Activated CD4-positive, alpha-beta memory T cell treated with anti-CD3 and anti-CD28 coated beads, Interleukin-2, amount 10 ng/mL, durations not matched to agents 7 days and 5 days (primary cell): ENCODE results near the gene ANO4. TPM values are rescaled to one million over a fixed set of nuclear protein-coding genes. Genes with fewer than 3 reads are reported as not detected.
"Not testable (repeated sequence)": the region's sequence is repeated elsewhere in the genome, so short reads cannot be mapped to it uniquely, and the experiment has no call there.

Experiments used
- CTCF ChIA-PET: fragments of 350-600 bp; sonication (Branson Sonifier 250); formaldehyde crosslinking; loops from one replicate; lab custom pipeline; 2021; ENCODE audit warnings: antibody characterized with exemption, inconsistent platforms; lab: Charles Lee
- POLR2A ChIA-PET: fragments of 350-600 bp; sonication (Branson Sonifier 250); formaldehyde crosslinking; loops from one replicate; lab custom pipeline; 2021; ENCODE audit warnings: antibody characterized with exemption; lab: Charles Lee
- DNase-seq: peaks from one replicate; pipeline ENCODE4 v3.0.0-alpha.2; 2020
- H3K27ac Mint-ChIP-seq: one replicate; pipeline ENCODE4 v1.8.0; 2021; ENCODE audit warnings: mild to moderate bottlenecking, mixed read lengths
- H3K27me3 Mint-ChIP-seq: one replicate; pipeline ENCODE4 v1.8.0; 2021; ENCODE audit warnings: mixed read lengths
- H3K36me3 Mint-ChIP-seq: one replicate; pipeline ENCODE4 v1.8.0; 2021; ENCODE audit warnings: low read depth, mixed read lengths
- H3K4me1 Mint-ChIP-seq: one replicate; pipeline ENCODE4 v1.8.0; 2021; ENCODE audit warnings: mixed read lengths
- H3K4me3 Mint-ChIP-seq: one replicate; pipeline ENCODE4 v1.8.0; 2021; ENCODE audit warnings: mild to moderate bottlenecking, mixed read lengths
- H3K9me3 Mint-ChIP-seq: one replicate; pipeline ENCODE4 v1.8.0; 2021; ENCODE audit warnings: mixed read lengths
- total RNA-seq, 2 experiments: library from RNA; stranded (reverse); gene quantifications; one replicate each; pipeline ENCODE4 v1.2.3, GENCODE V29; 2021

Gene ANO4
- total RNA-seq, 2 experiments from 2014 or later, result not detected

- CTCF ChIA-PET, result no interaction called here
- Mint-ChIP-seq H3K36me3 (no peaks in the 10 kb centered on the region), H3K27me3 (no peaks in the 10 kb centered on the region), H3K27ac (no peak overlapping the region), H3K4me1 (no peaks in the 10 kb centered on the region), H3K9me3 (peaks cover 2% of the 10 kb centered on the region), H3K4me3 (no peak overlapping the region)
- POLR2A ChIA-PET, result no interaction called here
- DNase-seq, result no peak
These were observed 270.1 kb downstream of the ANO4 start for GRCh38 chr12:101064721-101065120.

- POLR2A ChIA-PET, result no interaction called here
- Mint-ChIP-seq H3K27ac (no peak overlapping the region), H3K27me3 (peaks cover 2% of the 10 kb centered on the region), H3K4me1 (no peaks in the 10 kb centered on the region), H3K4me3 (no peak overlapping the region), H3K9me3 (no peaks in the 10 kb centered on the region), H3K36me3 (no peaks in the 10 kb centered on the region)
- CTCF ChIA-PET, result no interaction called here
- no peak for DNase-seq
These were observed 271.9 kb downstream of the ANO4 start for GRCh38 chr12:101066489-101066888.

GRCh38 chr12:101068402-101068801 is 273.8 kb downstream of the ANO4 start:
- Mint-ChIP-seq H3K27ac (no peak overlapping the region), H3K4me3 (no peak overlapping the region), H3K4me1 (no peaks in the 10 kb centered on the region), H3K36me3 (no peaks in the 10 kb centered on the region), H3K9me3 (no peaks in the 10 kb centered on the region), H3K27me3 (peaks cover 2% of the 10 kb centered on the region)
- DNase-seq, result no peak
- ChIA-PET CTCF (no interaction called here), POLR2A (no interaction called here)

GRCh38 chr12:101068836-101069235 is 274.3 kb downstream of the ANO4 start:
- Mint-ChIP-seq H3K4me3 (no peak overlapping the region), H3K27me3 (peaks cover 2% of the 10 kb centered on the region), H3K9me3 (no peaks in the 10 kb centered on the region), H3K36me3 (no peaks in the 10 kb centered on the region), H3K27ac (no peak overlapping the region), H3K4me1 (no peaks in the 10 kb centered on the region)
- no peak for DNase-seq
- ChIA-PET CTCF (no interaction called here), POLR2A (no interaction called here)

- ChIA-PET CTCF (no interaction called here), POLR2A (no interaction called here)
- Mint-ChIP-seq H3K4me3 (no peak overlapping the region), H3K27me3 (peaks cover 5% of the 10 kb centered on the region), H3K4me1 (peaks cover 19% of the 10 kb centered on the region), H3K27ac (no peak overlapping the region), H3K9me3 (no peaks in the 10 kb centered on the region), H3K36me3 (no peaks in the 10 kb centered on the region)
- no peak for DNase-seq
These were observed 280.5 kb downstream of the ANO4 start for GRCh38 chr12:101074940-101075680.

- Mint-ChIP-seq H3K27me3 (peaks cover 3% of the 10 kb centered on the region), H3K9me3 (no peaks in the 10 kb centered on the region), H3K4me3 (no peak overlapping the region), H3K36me3 (no peaks in the 10 kb centered on the region), H3K4me1 (peaks cover 20% of the 10 kb centered on the region), H3K27ac (no peak overlapping the region)
- POLR2A ChIA-PET, result no interaction called here
- CTCF ChIA-PET, result no interaction called here
- no peak for DNase-seq
These were observed 282.3 kb downstream of the ANO4 start for GRCh38 chr12:101076921-101077320.

- H3K4me3 Mint-ChIP-seq, result no peak overlapping the region
- peaks cover 3% of the 10 kb centered on the region for H3K27me3 Mint-ChIP-seq
- no peaks in the 10 kb centered on the region for H3K9me3 Mint-ChIP-seq
- H3K27ac Mint-ChIP-seq, result no peak overlapping the region
- CTCF ChIA-PET, result no interaction called here
- DNase-seq, result no peak
- peaks cover 20% of the 10 kb centered on the region for H3K4me1 Mint-ChIP-seq
- POLR2A ChIA-PET, result no interaction called here
- no peaks in the 10 kb centered on the region for H3K36me3 Mint-ChIP-seq
These were observed 283.4 kb downstream of the ANO4 start for GRCh38 chr12:101077791-101078528.

GRCh38 chr12:101078536-101079285 is 284.1 kb downstream of the ANO4 start:
- CTCF ChIA-PET, result no interaction called here
- Mint-ChIP-seq H3K36me3 (no peaks in the 10 kb centered on the region), H3K4me3 (no peak overlapping the region), H3K27ac (no peak overlapping the region), H3K27me3 (peaks cover 3% of the 10 kb centered on the region), H3K4me1 (peaks cover 20% of the 10 kb centered on the region), H3K9me3 (no peaks in the 10 kb centered on the region)
- no peak for DNase-seq
- POLR2A ChIA-PET, result no interaction called here

GRCh38 chr12:101082706-101083105 is 288.1 kb downstream of the ANO4 start:
- Mint-ChIP-seq H3K36me3 (no peaks in the 10 kb centered on the region), H3K4me1 (peaks cover 16% of the 10 kb centered on the region), H3K9me3 (no peaks in the 10 kb centered on the region), H3K27ac (no peak overlapping the region), H3K4me3 (no peak overlapping the region), H3K27me3 (no peaks in the 10 kb centered on the region)
- DNase-seq, result no peak
- POLR2A ChIA-PET, result no interaction called here
- CTCF ChIA-PET, result no interaction called here

- Mint-ChIP-seq H3K4me3 (no peak overlapping the region), H3K27ac (no peak overlapping the region), H3K36me3 (no peaks in the 10 kb centered on the region), H3K4me1 (no peaks in the 10 kb centered on the region), H3K27me3 (no peaks in the 10 kb centered on the region), H3K9me3 (no peaks in the 10 kb centered on the region)
- CTCF ChIA-PET, result no interaction called here
- POLR2A ChIA-PET, result no interaction called here
- no peak for DNase-seq
These were observed 292.0 kb downstream of the ANO4 start for GRCh38 chr12:101086490-101087135.

- Mint-ChIP-seq H3K9me3 (no peaks in the 10 kb centered on the region), H3K4me3 (no peak overlapping the region), H3K27me3 (no peaks in the 10 kb centered on the region), H3K36me3 (no peaks in the 10 kb centered on the region), H3K27ac (no peak overlapping the region), H3K4me1 (no peaks in the 10 kb centered on the region)
- ChIA-PET CTCF (interaction anchor here (0.9 kb wide), 1 partner anchor 242 kb away, joined by 3 read pairs; no protein-coding TSS in a partner anchor), POLR2A (no interaction called here)
- DNase-seq, result no peak
These were observed 293.3 kb downstream of the ANO4 start for GRCh38 chr12:101087920-101088319.

- ChIA-PET CTCF (no interaction called here), POLR2A (no interaction called here)
- no peaks in the 10 kb centered on the region for H3K4me1 Mint-ChIP-seq
- H3K36me3 Mint-ChIP-seq, result no peaks in the 10 kb centered on the region
- H3K27me3 Mint-ChIP-seq, result no peaks in the 10 kb centered on the region
- no peak for DNase-seq
- H3K27ac Mint-ChIP-seq, result no peak overlapping the region
- H3K9me3 Mint-ChIP-seq, result no peaks in the 10 kb centered on the region
- no peak overlapping the region for H3K4me3 Mint-ChIP-seq
These were observed 294.7 kb downstream of the ANO4 start for GRCh38 chr12:101089271-101089670.

- POLR2A ChIA-PET, H3K36me3 Mint-ChIP-seq, H3K9me3 Mint-ChIP-seq, H3K4me3 Mint-ChIP-seq, DNase-seq, CTCF ChIA-PET, H3K4me1 Mint-ChIP-seq, H3K27me3 Mint-ChIP-seq, H3K27ac Mint-ChIP-seq: not testable (repeated sequence)
These were observed 295.6 kb downstream of the ANO4 start for GRCh38 chr12:101090222-101090621.
